Liver (tissue), 9 donors: Measurements from ENCODE around the gene COG4. TPM values are rescaled to one million over a fixed set of nuclear protein-coding genes. Genes with fewer than 3 reads are reported as not detected.

Source experiments
- DNase-seq: peaks from one replicate; pipeline ENCODE4 v3.0.0-alpha.2; 2017; ENCODE audit warnings: low spot score
- H3K27ac ChIP-seq, 2 donors: one replicate each; pipeline ENCODE4 v1.7.0; 2013; ENCODE audit warnings: inconsistent platforms in 2 of 2, low read length in 2 of 2, control low read depth in 1 of 2, low read depth in 1 of 2, mild to moderate bottlenecking in 1 of 2
- H3K27me3 ChIP-seq, 4 donors: one replicate each; pipeline versions ENCODE4 v1.6.1 to v1.7.0; 2013; ENCODE audit warnings: low read length in 3 of 4, inconsistent platforms in 1 of 4, mild to moderate bottlenecking in 1 of 4, moderate library complexity in 1 of 4; ENCODE audit not compliant: control insufficient read depth in 4 of 4, insufficient read depth in 4 of 4
- H3K36me3 ChIP-seq, 4 donors: one replicate each; pipeline versions ENCODE4 v1.6.1 to v1.7.0; 2013; ENCODE audit warnings: low read length in 3 of 4, mild to moderate bottlenecking in 3 of 4, low read depth in 1 of 4, moderate library complexity in 1 of 4; ENCODE audit not compliant: control insufficient read depth in 4 of 4, insufficient read depth in 3 of 4
- H3K4me1 ChIP-seq, 4 donors: one replicate each; pipeline versions ENCODE4 v1.6.1 to v1.7.0; 2013; ENCODE audit warnings: low read length in 3 of 4, mild to moderate bottlenecking in 3 of 4, moderate library complexity in 1 of 4; ENCODE audit not compliant: control insufficient read depth in 4 of 4, insufficient read depth in 4 of 4
- H3K4me3 ChIP-seq, 3 donors: one replicate each; pipeline versions ENCODE4 v1.6.1 to v1.7.0; 2013; ENCODE audit warnings: low read length in 3 of 3, control low read depth in 1 of 3, low read depth in 1 of 3, mild to moderate bottlenecking in 1 of 3
- H3K9ac ChIP-seq, 2 donors: one replicate each; pipeline ENCODE4 v1.7.0; 2013; ENCODE audit warnings: low read length in 2 of 2, mild to moderate bottlenecking in 2 of 2, moderate library complexity in 2 of 2, control low read depth in 1 of 2, low read depth in 1 of 2
- H3K9me3 ChIP-seq, 4 donors: one replicate each; pipeline versions ENCODE4 v1.6.1 to v1.7.0; 2013; ENCODE audit warnings: low read length in 3 of 4; ENCODE audit not compliant: control insufficient read depth in 4 of 4
- EGR1 ChIP-seq, 2 donors: IDR thresholded peaks; 2 replicates each; pipeline ENCODE4 v1.6.1; 2016 to 2018; ENCODE audit warnings: antibody characterized with exemption in 2 of 2, low read depth in 2 of 2
- FOXA1 ChIP-seq: IDR thresholded peaks from 2 replicates; pipeline ENCODE4 v1.6.1; 2016; ENCODE audit warnings: antibody characterized with exemption
- FOXA2 ChIP-seq: IDR thresholded peaks from 2 replicates; pipeline ENCODE4 v1.6.1; 2016; ENCODE audit warnings: antibody characterized with exemption
- GABPA ChIP-seq, 2 donors: IDR thresholded peaks in 1 of 2; conservative IDR thresholded peaks in 1 of 2; 2 replicates each; pipeline ENCODE4 v1.6.1; 2016; ENCODE audit warnings: antibody characterized with exemption in 2 of 2, mild to moderate bottlenecking in 1 of 2, moderate library complexity in 1 of 2
- HNF4A ChIP-seq, 2 donors: conservative IDR thresholded peaks; 2 replicates each; pipeline ENCODE4 v1.6.1; 2016; ENCODE audit warnings: antibody characterized with exemption in 2 of 2, mild to moderate bottlenecking in 2 of 2
- JUND ChIP-seq, 2 donors: IDR thresholded peaks; 2 replicates each; pipeline ENCODE4 v1.6.1; 2016; ENCODE audit warnings: antibody characterized with exemption in 2 of 2
- NR2F2 ChIP-seq: IDR thresholded peaks from 2 replicates; pipeline ENCODE4 v1.6.1; 2016; ENCODE audit warnings: antibody characterized with exemption
- RAD21 ChIP-seq, 2 donors: IDR thresholded peaks; 2 replicates each; pipeline ENCODE4 v1.6.1; 2016; ENCODE audit warnings: antibody characterized with exemption in 2 of 2, mild to moderate bottlenecking in 2 of 2
- RXRA ChIP-seq, 2 donors: IDR thresholded peaks; 2 replicates each; pipeline ENCODE4 v1.6.1; 2017 to 2018; ENCODE audit warnings: antibody characterized with exemption in 2 of 2, mild to moderate bottlenecking in 1 of 2
- SP1 ChIP-seq: IDR thresholded peaks from 2 replicates; pipeline ENCODE4 v1.6.1; 2018; ENCODE audit warnings: antibody characterized with exemption, mild to moderate bottlenecking
- TAF1 ChIP-seq: conservative IDR thresholded peaks from 2 replicates; pipeline ENCODE4 v1.6.1; 2016; ENCODE audit warnings: antibody characterized with exemption, mild to moderate bottlenecking
- YY1 ChIP-seq: IDR thresholded peaks from 2 replicates; pipeline ENCODE4 v1.6.1; 2016; ENCODE audit warnings: antibody characterized with exemption, mild to moderate bottlenecking
- WGBS: extraction: QIAGEN DNeasy Blood & Tissue Kit; methylation state at CpG from one replicate; pipeline ENCODE4 v1.1.7; 2013; 5-methylcytosine and 5-hydroxymethylcytosine counted together
- polyA plus RNA-seq, 2 donors: library from polyadenylated mRNA; stranded (reverse) in 1 of 2; unstranded in 1 of 2; fragments of 200-250 nt in 1 of 2; fragments of >200 nt in 1 of 2; fragmentation: Nextera tagmentation in 1 of 2; extraction: Ambion mirVana in 1 of 2; gene quantifications; one replicate each; pipeline versions ENCODE4 v1.2.1 to v1.2.3, GENCODE V29; 2013 to 2015
- total RNA-seq, 2 donors: library from RNA; depleted of rRNA; stranded (reverse); fragments of >200 nt; gene quantifications; one replicate each; pipeline ENCODE4 v1.2.3, GENCODE V29; 2014
- TF ChIP-seq, protein P1 (sequence below): IDR thresholded peaks from 2 replicates; pipeline ENCODE4 v1.6.1; 2016; ENCODE audit warnings: antibody characterized with exemption, mild to moderate bottlenecking
- TF ChIP-seq, protein P2 (sequence below): IDR thresholded peaks from 2 replicates; pipeline ENCODE4 v1.6.1; 2016; ENCODE audit warnings: antibody characterized with exemption
- TF ChIP-seq, protein P3 (sequence below): fragments of 150-350 bp; IDR thresholded peaks from 2 replicates; pipeline ENCODE4 v1.5.1; 2017; ENCODE audit warnings: improper control_type of control experiment, low read depth, low read length; ENCODE audit not compliant: missing input control
- TF ChIP-seq, protein P4 (sequence below): IDR thresholded peaks from 2 replicates; pipeline ENCODE4 v1.6.1; 2016; ENCODE audit warnings: antibody characterized with exemption
- donor health status: healthy.
- donor health status: healthy.
- donor health status: healthy.
- donor health status: healthy.
- donor health status: healthy.

The COG4 gene
- total and polyA plus RNA-seq, 4 donors: 15.3 to 59.5 (median 27.2) TPM

DNA sequence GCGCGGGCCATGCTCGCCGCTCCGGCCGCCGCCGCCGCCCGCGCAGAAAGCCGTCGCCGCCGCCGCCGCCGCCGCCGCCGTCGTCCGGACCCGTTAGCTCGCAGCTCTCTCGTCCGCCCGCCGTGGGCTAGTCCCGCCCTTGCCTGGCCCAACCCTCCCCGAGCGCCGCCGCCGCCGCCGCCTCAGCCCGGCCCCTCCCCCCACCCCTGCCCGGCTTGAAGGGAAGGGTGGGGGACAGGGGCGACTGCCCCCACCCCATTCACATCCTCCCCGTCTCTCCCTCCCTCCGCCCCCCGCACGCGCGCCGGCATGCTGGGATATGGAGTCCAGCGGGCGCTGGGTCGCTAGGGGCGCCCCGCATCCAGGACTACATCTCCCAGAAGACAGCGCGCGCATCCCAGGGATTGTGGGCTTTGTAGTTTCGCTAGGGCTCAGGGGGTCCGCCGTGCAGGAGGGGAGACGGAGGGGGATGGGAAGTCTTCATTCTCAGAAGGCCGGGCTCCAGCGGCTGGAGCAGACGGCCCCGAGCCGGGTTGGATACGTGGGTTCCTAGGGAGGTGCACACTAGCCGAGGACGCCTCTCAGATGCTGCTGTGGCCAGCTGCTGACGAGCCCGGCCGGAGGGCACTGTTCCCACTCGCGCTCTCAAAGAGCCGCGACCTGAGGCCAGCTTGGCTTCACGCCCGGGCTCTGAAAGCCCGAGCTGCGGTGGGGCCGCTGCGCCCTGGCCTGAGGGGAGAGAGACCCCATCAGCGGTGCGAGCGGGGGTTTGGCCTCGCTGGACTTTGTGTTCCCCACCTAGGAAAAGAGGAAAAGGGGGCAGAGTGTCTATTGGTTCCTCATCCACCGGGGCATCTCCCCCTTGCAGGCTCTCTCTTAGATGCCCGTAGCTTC, 84.1 kb downstream of the COG4 start, which contains the start of gene ST3GAL2:
Gene ST3GAL2 (minus strand): TSS at position 132 of the 894 bp plus-strand sequence. CDS start 40,570 bp downstream, outside the sequence.
- peak within 1 kb of the TSS; percentile 62 to 63 for H3K9ac ChIP-seq
- TF ChIP-seq RAD21 (IDR thresholded peaks at IDR 0.05) (peak in 1 of 2 donors; percentile 28), EGR1 (IDR thresholded peaks at IDR 0.05; ENCODE audit: low read depth in 2 of 2) (peak in 1 of 2 donors; percentile 28), FOXA1 (no peak), GABPA (IDR thresholded peaks at IDR 0.05 in 1 of 2, conservative IDR thresholded peaks at IDR 0.05 in 1 of 2) (peak in 1 of 2 donors; percentile 56), HNF4A (conservative IDR thresholded peaks at IDR 0.05) (no peak), TAF1 (no peak), RXRA (IDR thresholded peaks at IDR 0.05) (no peak), YY1 (peak; percentile 59), NR2F2 (no peak), SP1 (peak; percentile 50), FOXA2 (no peak)
- TF ChIP-seq, protein P1, sequence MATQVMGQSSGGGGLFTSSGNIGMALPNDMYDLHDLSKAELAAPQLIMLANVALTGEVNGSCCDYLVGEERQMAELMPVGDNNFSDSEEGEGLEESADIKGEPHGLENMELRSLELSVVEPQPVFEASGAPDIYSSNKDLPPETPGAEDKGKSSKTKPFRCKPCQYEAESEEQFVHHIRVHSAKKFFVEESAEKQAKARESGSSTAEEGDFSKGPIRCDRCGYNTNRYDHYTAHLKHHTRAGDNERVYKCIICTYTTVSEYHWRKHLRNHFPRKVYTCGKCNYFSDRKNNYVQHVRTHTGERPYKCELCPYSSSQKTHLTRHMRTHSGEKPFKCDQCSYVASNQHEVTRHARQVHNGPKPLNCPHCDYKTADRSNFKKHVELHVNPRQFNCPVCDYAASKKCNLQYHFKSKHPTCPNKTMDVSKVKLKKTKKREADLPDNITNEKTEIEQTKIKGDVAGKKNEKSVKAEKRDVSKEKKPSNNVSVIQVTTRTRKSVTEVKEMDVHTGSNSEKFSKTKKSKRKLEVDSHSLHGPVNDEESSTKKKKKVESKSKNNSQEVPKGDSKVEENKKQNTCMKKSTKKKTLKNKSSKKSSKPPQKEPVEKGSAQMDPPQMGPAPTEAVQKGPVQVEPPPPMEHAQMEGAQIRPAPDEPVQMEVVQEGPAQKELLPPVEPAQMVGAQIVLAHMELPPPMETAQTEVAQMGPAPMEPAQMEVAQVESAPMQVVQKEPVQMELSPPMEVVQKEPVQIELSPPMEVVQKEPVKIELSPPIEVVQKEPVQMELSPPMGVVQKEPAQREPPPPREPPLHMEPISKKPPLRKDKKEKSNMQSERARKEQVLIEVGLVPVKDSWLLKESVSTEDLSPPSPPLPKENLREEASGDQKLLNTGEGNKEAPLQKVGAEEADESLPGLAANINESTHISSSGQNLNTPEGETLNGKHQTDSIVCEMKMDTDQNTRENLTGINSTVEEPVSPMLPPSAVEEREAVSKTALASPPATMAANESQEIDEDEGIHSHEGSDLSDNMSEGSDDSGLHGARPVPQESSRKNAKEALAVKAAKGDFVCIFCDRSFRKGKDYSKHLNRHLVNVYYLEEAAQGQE: peak; percentile 32
- TF ChIP-seq, protein P2, sequence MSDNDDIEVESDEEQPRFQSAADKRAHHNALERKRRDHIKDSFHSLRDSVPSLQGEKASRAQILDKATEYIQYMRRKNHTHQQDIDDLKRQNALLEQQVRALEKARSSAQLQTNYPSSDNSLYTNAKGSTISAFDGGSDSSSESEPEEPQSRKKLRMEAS: no peak
- TF ChIP-seq, protein P3, sequence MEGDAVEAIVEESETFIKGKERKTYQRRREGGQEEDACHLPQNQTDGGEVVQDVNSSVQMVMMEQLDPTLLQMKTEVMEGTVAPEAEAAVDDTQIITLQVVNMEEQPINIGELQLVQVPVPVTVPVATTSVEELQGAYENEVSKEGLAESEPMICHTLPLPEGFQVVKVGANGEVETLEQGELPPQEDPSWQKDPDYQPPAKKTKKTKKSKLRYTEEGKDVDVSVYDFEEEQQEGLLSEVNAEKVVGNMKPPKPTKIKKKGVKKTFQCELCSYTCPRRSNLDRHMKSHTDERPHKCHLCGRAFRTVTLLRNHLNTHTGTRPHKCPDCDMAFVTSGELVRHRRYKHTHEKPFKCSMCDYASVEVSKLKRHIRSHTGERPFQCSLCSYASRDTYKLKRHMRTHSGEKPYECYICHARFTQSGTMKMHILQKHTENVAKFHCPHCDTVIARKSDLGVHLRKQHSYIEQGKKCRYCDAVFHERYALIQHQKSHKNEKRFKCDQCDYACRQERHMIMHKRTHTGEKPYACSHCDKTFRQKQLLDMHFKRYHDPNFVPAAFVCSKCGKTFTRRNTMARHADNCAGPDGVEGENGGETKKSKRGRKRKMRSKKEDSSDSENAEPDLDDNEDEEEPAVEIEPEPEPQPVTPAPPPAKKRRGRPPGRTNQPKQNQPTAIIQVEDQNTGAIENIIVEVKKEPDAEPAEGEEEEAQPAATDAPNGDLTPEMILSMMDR: no peak
- whole genome bisulfite sequencing: 3% methylated on average over 86 of the region's 86 CpGs

DNA sequence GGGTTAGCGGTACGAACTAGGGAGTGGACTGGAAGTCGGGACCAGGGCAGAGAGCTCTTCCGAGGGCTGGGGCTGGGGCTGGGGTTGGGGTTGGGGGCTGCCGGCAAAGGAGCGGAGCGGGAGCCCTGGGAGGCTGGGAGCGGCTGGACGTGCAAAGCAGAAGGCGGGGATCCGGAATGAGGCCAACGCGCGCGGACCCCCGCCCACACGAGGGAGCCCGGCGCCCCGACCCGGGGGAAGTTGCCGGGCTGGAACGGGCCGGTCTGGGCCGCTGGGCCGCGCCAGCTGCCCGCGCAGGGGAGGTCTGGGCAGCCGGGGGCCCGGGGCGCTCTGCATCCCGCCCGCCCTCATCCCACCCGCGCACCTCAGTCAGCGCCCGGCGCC, 84.8 kb downstream of the COG4 start:
- H3K9ac ChIP-seq: no peak overlapping the region
- no peaks in the 10 kb centered on the region for H3K36me3 ChIP-seq
- no peaks in the 10 kb centered on the region for H3K9me3 ChIP-seq
- H3K27ac ChIP-seq: peak overlapping the region; percentile 50 to 59
- peaks cover 9 to 21% (median 15%) of the 10 kb centered on the region in 4 donors for H3K4me1 ChIP-seq
- peak overlapping the region; percentile 43 to 90 (median 76) for H3K4me3 ChIP-seq
- no peaks in the 10 kb centered on the region for H3K27me3 ChIP-seq
- DNase-seq: no peak
- WGBS: 0% methylated on average over 39 of the region's 39 CpGs
- TF ChIP-seq NR2F2 (no peak), EGR1 (IDR thresholded peaks at IDR 0.05; ENCODE audit: low read depth in 2 of 2) (no peak), GABPA (IDR thresholded peaks at IDR 0.05 in 1 of 2, conservative IDR thresholded peaks at IDR 0.05 in 1 of 2) (no peak), YY1 (no peak), JUND (IDR thresholded peaks at IDR 0.05) (no peak), RAD21 (IDR thresholded peaks at IDR 0.05) (no peak), SP1 (no peak), RXRA (IDR thresholded peaks at IDR 0.05) (no peak), FOXA2 (no peak), TAF1 (no peak), FOXA1 (no peak)
- TF ChIP-seq, protein P2: no peak
- TF ChIP-seq, protein P3: no peak
- TF ChIP-seq, protein P1: no peak
- TF ChIP-seq, protein P4, sequence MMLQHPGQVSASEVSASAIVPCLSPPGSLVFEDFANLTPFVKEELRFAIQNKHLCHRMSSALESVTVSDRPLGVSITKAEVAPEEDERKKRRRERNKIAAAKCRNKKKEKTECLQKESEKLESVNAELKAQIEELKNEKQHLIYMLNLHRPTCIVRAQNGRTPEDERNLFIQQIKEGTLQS: no peak

More for the DNA sequence above, 84.1 kb downstream of the COG4 start, which contains the start of gene ST3GAL2:
- H3K4me3 ChIP-seq: peak within 1 kb of the TSS; percentile 67 to 90 (median 76)
- H3K36me3 ChIP-seq: no peaks in the 10 kb centered on the region
- peak; percentile 94 for DNase-seq
- no peaks in the 10 kb centered on the region for H3K27me3 ChIP-seq
- H3K27ac ChIP-seq: peak within 1 kb of the TSS; percentile 50 to 59
- H3K9me3 ChIP-seq: no peaks in the 10 kb centered on the region
- H3K4me1 ChIP-seq: peaks cover 7 to 19% (median 13%) of the 10 kb centered on the region in 4 donors
